IMR-90 (cell line): Measurements from ENCODE around the gene ZNF397. TPM values are rescaled to one million over a fixed set of nuclear protein-coding genes. Genes with fewer than 3 reads are reported as not detected.

ENCODE experiments used
- ATAC-seq: fragments of 200-7000 bp; cut with Tn5 transposase; 2 replicates; pipeline ENCODE4 v1.9.1; 2020; ENCODE audit warnings: low read depth, mild to moderate bottlenecking, moderate library complexity
- BruUV-seq: library from RNA; stranded (reverse); fragments of 400-500 nt; replicated peaks from 2 replicates; lab custom pipeline; 2021; lab: Mats Ljungman, UMichigan
- CTCF ChIA-PET: fragments of 300-600 bp; formaldehyde crosslinking; extraction: SDS; loops from one replicate; lab custom pipeline; 2021; ENCODE audit warnings: antibody characterized with exemption; lab: Yijun Ruan, JAX
- POLR2A ChIA-PET: fragments of 300-600 bp; sonication (Branson Sonifier 250); formaldehyde crosslinking; loops from one replicate; lab custom pipeline; 2022; ENCODE audit warnings: antibody characterized with exemption; ENCODE audit not compliant: unreplicated experiment; lab: Charles Lee
- DNase-seq: peaks from one replicate; pipeline ENCODE4 v3.0.0; 2013
- H2AFZ ChIP-seq: replicated peaks from 2 replicates; pipeline ENCODE3; 2013; ENCODE audit warnings: low read length, mild to moderate bottlenecking; ENCODE audit not compliant: poor library complexity
- H2AK5ac ChIP-seq: 2 replicates; pipeline ENCODE4 v1.6.1; 2013; ENCODE audit warnings: low read depth, low read length, inconsistent platforms
- H2AK9ac ChIP-seq: replicated peaks from 2 replicates; pipeline ENCODE3; 2013; ENCODE audit warnings: mild to moderate bottlenecking, low read depth, low read length, moderate library complexity; ENCODE audit not compliant: poor library complexity
- H2BK120ac ChIP-seq: 2 replicates; pipeline ENCODE4 v1.6.1; 2013; ENCODE audit warnings: low read depth, low read length, inconsistent platforms
- H2BK15ac ChIP-seq: 3 replicates; pipeline ENCODE4 v1.6.1; 2013; ENCODE audit warnings: low read depth, low read length, inconsistent platforms
- H2BK20ac ChIP-seq: 2 replicates; pipeline ENCODE4 v1.6.1; 2013; ENCODE audit warnings: low read depth, mild to moderate bottlenecking, inconsistent platforms, low read length, moderate library complexity
- H2BK5ac ChIP-seq: 2 replicates; pipeline ENCODE4 v1.6.1; 2013; ENCODE audit warnings: mild to moderate bottlenecking, low read depth, low read length, inconsistent platforms; ENCODE audit not compliant: poor library complexity, severe bottlenecking
- H3K14ac ChIP-seq: replicated peaks from 2 replicates; pipeline ENCODE4 v1.6.1; 2013; ENCODE audit warnings: low read depth, low read length, inconsistent platforms
- H3K18ac ChIP-seq: 2 replicates; pipeline ENCODE4 v1.6.1; 2013; ENCODE audit warnings: low read depth, low read length, control low read depth
- H3K23ac ChIP-seq: 2 replicates; pipeline ENCODE4 v1.6.1; 2013; ENCODE audit warnings: low read depth, low read length, inconsistent platforms
- H3K27ac ChIP-seq: 2 replicates; pipeline ENCODE4 v1.5.1; 2013; ENCODE audit warnings: mild to moderate bottlenecking, control low read depth, low read length; ENCODE audit not compliant: insufficient read depth
- H3K27me3 ChIP-seq: 2 replicates; pipeline ENCODE4 v1.6.1; 2013; ENCODE audit warnings: low read length; ENCODE audit not compliant: control insufficient read depth, insufficient read depth
- H3K36me3 ChIP-seq: 2 replicates; pipeline ENCODE4 v1.6.1; 2013; ENCODE audit warnings: low read length, mixed read lengths; ENCODE audit not compliant: control insufficient read depth, insufficient read depth
- H3K4ac ChIP-seq: 2 replicates; pipeline ENCODE4 v1.6.1; 2013; ENCODE audit warnings: low read depth, low read length, inconsistent platforms
- H3K4me1 ChIP-seq: 2 replicates; pipeline ENCODE4 v1.6.1; 2013; ENCODE audit warnings: low read length, mixed read lengths; ENCODE audit not compliant: control insufficient read depth, insufficient read depth
- H3K4me2 ChIP-seq: 2 replicates; pipeline ENCODE4 v1.6.1; 2013; ENCODE audit warnings: low read depth, mild to moderate bottlenecking, control low read depth, low read length, moderate library complexity
- H3K4me3 ChIP-seq: 2 replicates; pipeline ENCODE4 v1.5.1; 2013; ENCODE audit warnings: low read depth, mild to moderate bottlenecking, control low read depth, low read length, moderate library complexity; ENCODE audit not compliant: insufficient read depth
- H3K56ac ChIP-seq: 2 replicates; pipeline ENCODE4 v1.6.1; 2013; ENCODE audit warnings: low read length, inconsistent platforms; ENCODE audit not compliant: insufficient read depth; ENCODE audit errors: extremely low read depth
- H3K79me1 ChIP-seq, 2 experiments: 2 replicates each; pipeline ENCODE4 v1.6.1; 2013; ENCODE audit warnings: low read length in 2 of 2, inconsistent platforms in 1 of 2, low read depth in 1 of 2
- H3K9ac ChIP-seq: 2 replicates; pipeline ENCODE4 v1.6.1; 2013; ENCODE audit warnings: low read depth, low read length, control low read depth
- H3K9me1 ChIP-seq: 2 replicates; pipeline ENCODE4 v1.6.1; 2013; ENCODE audit warnings: low read length, inconsistent platforms; ENCODE audit not compliant: insufficient read depth
- H3K9me3 ChIP-seq: 2 replicates; pipeline ENCODE4 v1.6.1; 2013; ENCODE audit warnings: low read length; ENCODE audit not compliant: control insufficient read depth, insufficient read depth
- H4K20me1 ChIP-seq: 2 replicates; pipeline ENCODE4 v1.6.1; 2013; ENCODE audit warnings: low read length, inconsistent platforms; ENCODE audit not compliant: insufficient read depth
- H4K5ac ChIP-seq: 2 replicates; pipeline ENCODE4 v1.6.1; 2013; ENCODE audit warnings: mild to moderate bottlenecking, low read depth, low read length, control low read depth
- H4K8ac ChIP-seq, 2 experiments: 2 replicates each; pipeline ENCODE4 v1.6.1; 2013; ENCODE audit warnings: low read depth in 2 of 2, low read length in 2 of 2, control low read depth in 1 of 2, inconsistent platforms in 1 of 2
- H4K91ac ChIP-seq: 2 replicates; pipeline ENCODE4 v1.6.1; 2013; ENCODE audit warnings: low read depth, low read length, inconsistent platforms; ENCODE audit not compliant: insufficient read depth
- BHLHE40 ChIP-seq: fragments of 150-350 bp; IDR thresholded peaks from 2 replicates; pipeline ENCODE4 v1.6.1; 2016; ENCODE audit warnings: mild to moderate bottlenecking, low read depth, low read length
- CEBPB ChIP-seq: IDR thresholded peaks from 2 replicates; pipeline ENCODE4 v1.6.1; 2012; ENCODE audit warnings: low read depth, low read length, improper control_type of control experiment
- CHD1 ChIP-seq: IDR thresholded peaks from 2 replicates; pipeline ENCODE4 v1.6.1; 2012; ENCODE audit warnings: low read depth, low read length, improper control_type of control experiment
- FOS ChIP-seq: fragments of 150-350 bp; IDR thresholded peaks from 2 replicates; pipeline ENCODE4 v1.6.1; 2016; ENCODE audit warnings: low read depth, low read length
- MAFK ChIP-seq: IDR thresholded peaks from 2 replicates; pipeline ENCODE4 v1.6.1; 2012; ENCODE audit warnings: low read depth, low read length, improper control_type of control experiment
- MAZ ChIP-seq: IDR thresholded peaks from 2 replicates; pipeline ENCODE4 v1.6.1; 2012; ENCODE audit warnings: low read depth, mild to moderate bottlenecking, low read length, improper control_type of control experiment, moderate library complexity, borderline replicate concordance
- MXI1 ChIP-seq: IDR thresholded peaks from 2 replicates; pipeline ENCODE4 v1.6.1; 2012; ENCODE audit warnings: low read depth, mild to moderate bottlenecking, low read length, moderate library complexity, borderline replicate concordance
- POLR2A ChIP-seq: IDR thresholded peaks from 2 replicates; pipeline ENCODE4 v1.6.1; 2012; ENCODE audit warnings: mild to moderate bottlenecking, low read depth, low read length
- RAD21 ChIP-seq: IDR thresholded peaks from 2 replicates; pipeline ENCODE4 v1.6.1; 2012; ENCODE audit warnings: low read length, improper control_type of control experiment
- RCOR1 ChIP-seq: IDR thresholded peaks from 2 replicates; pipeline ENCODE4 v1.6.1; 2012; ENCODE audit warnings: mild to moderate bottlenecking, low read length, improper control_type of control experiment; ENCODE audit not compliant: insufficient replicate concordance
- SMC3 ChIP-seq: fragments of 150-350 bp; IDR thresholded peaks from 2 replicates; pipeline ENCODE4 v1.6.1; 2016; ENCODE audit warnings: low read depth, mild to moderate bottlenecking, antibody characterized with exemption, low read length, moderate library complexity
- dilution Hi-C: fragments of 300-500 bp; cut with HindIII; formaldehyde crosslinking; loops from one replicate; pipeline ENCODE4 v1.14.3; 2018; ENCODE audit warnings: low sequenced_read_pairs; ENCODE audit not compliant: unreplicated experiment
- in situ Hi-C: fragments of 300-500 bp; cut with MboI; formaldehyde crosslinking; loops from 3 replicates; pipeline ENCODE4 v1.14.3; 2019; ENCODE audit warnings: low sequenced_read_pairs, inconsistent platforms, mixed read lengths
- intact Hi-C: fragments of 100-400 bp; cut with micrococcal nuclease; formaldehyde crosslinking; loops from 2 replicates; pipeline ENCODE4 v1.10.0; 2022
- polyA plus RNA-seq, 3 experiments: library from polyadenylated mRNA; depleted of rRNA; stranded (reverse); fragments of >200 nt; gene quantifications; 2 replicates each; pipeline ENCODE4 v1.2.3, GENCODE V29; 2012; ENCODE audit warnings: low replicate concordance in 1 of 3
- total RNA-seq: library from RNA; depleted of rRNA; stranded (reverse); fragments of >200 nt; gene quantifications from 2 replicates; pipeline ENCODE4 v1.2.3, GENCODE V29; 2012
- TF ChIP-seq, protein P1 (sequence below): fragments of 150-350 bp; IDR thresholded peaks from 2 replicates; pipeline ENCODE4 v1.6.1; 2016; ENCODE audit warnings: low read depth, mild to moderate bottlenecking, low read length, moderate library complexity, borderline replicate concordance
- TF ChIP-seq, protein P2 (sequence below): fragments of 150-350 bp; IDR thresholded peaks from 2 replicates; pipeline ENCODE4 v1.6.1; 2017; ENCODE audit warnings: mild to moderate bottlenecking, antibody characterized with exemption, low read length, low read depth

ZNF397 gene
- total and polyA plus RNA-seq, 2 of the 4 experiments (the other 2 are of a cell fraction), result 5.5 to 9.9 TPM

DNA sequence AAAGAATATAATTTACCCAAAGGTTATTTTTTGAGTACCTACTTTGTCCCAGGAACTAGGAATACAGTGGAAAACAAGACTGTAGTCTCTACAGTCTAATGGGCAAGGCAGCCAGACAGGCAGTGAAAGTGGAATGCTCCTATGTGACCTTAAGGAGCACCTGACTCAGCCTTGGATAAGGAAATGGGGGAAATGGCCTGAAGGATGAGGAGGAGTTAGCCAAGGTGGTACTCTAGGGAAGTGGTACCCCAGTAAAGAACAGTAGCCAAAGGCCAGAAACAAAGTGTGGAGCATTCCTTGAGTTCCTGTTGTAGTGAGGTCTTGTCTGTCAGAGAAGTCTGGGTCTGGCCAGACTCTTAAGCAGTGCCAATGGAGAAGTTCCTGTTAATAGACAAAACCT is 6.0 kb downstream of the ZNF397 start:
- no TSS peak for BruUV-seq
- Histone ChIP-seq H4K8ac (no peak overlapping the region), H3K36me3 (peaks cover 59% of the 10 kb centered on the region)

More for the DNA sequence above, 6.0 kb downstream of the ZNF397 start:
- Histone ChIP-seq H2BK20ac (no peak overlapping the region), H3K56ac (no peak overlapping the region), H3K14ac (no peak overlapping the region), H2BK120ac (no peak overlapping the region), H2AK9ac (no peak overlapping the region), H3K4me1 (no peaks in the 10 kb centered on the region), H3K9ac (no peak overlapping the region), H3K79me1 (peaks cover 8 to 10% of the 10 kb centered on the region in 2 experiments), H3K9me3 (peaks cover 43% of the 10 kb centered on the region), H4K91ac (no peak overlapping the region), H4K5ac (no peak overlapping the region), H4K20me1 (no peaks in the 10 kb centered on the region), H3K4ac (no peak overlapping the region), H2BK5ac (no peak overlapping the region), H3K9me1 (no peaks in the 10 kb centered on the region), H3K18ac (no peak overlapping the region), H3K27me3 (no peaks in the 10 kb centered on the region), H2BK15ac (no peak overlapping the region), H2AFZ (no peak overlapping the region), H3K4me3 (no peak overlapping the region), H3K4me2 (no peak overlapping the region), H2AK5ac (no peak overlapping the region), H3K23ac (no peak overlapping the region), H3K27ac (no peak overlapping the region)
- POLR2A ChIA-PET, result no interaction called here
- TF ChIP-seq POLR2A (no peak), MXI1 (no peak), RAD21 (no peak), MAFK (no peak), CHD1 (no peak), FOS (no peak), SMC3 (no peak), RCOR1 (no peak), BHLHE40 (no peak), CEBPB (no peak), MAZ (no peak)
- TF ChIP-seq, protein P1, sequence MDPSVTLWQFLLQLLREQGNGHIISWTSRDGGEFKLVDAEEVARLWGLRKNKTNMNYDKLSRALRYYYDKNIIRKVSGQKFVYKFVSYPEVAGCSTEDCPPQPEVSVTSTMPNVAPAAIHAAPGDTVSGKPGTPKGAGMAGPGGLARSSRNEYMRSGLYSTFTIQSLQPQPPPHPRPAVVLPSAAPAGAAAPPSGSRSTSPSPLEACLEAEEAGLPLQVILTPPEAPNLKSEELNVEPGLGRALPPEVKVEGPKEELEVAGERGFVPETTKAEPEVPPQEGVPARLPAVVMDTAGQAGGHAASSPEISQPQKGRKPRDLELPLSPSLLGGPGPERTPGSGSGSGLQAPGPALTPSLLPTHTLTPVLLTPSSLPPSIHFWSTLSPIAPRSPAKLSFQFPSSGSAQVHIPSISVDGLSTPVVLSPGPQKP, result no peak
- TF ChIP-seq, protein P2, sequence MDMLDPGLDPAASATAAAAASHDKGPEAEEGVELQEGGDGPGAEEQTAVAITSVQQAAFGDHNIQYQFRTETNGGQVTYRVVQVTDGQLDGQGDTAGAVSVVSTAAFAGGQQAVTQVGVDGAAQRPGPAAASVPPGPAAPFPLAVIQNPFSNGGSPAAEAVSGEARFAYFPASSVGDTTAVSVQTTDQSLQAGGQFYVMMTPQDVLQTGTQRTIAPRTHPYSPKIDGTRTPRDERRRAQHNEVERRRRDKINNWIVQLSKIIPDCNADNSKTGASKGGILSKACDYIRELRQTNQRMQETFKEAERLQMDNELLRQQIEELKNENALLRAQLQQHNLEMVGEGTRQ, result no peak
- no peak for DNase-seq
- no peak for ATAC-seq
- in situ Hi-C loops, result loop anchor here (25.0 kb wide), 1 partner anchor 715 kb away; the partner anchor contains the start of gene RMP24
- CTCF ChIA-PET, result no interaction called here
- intact Hi-C loops, result no loop called here
- dilution Hi-C loops, result no loop called here
